ENCODE results near the gene CLIP1.

The CLIP1 gene

GRCh38 chr12:122230798-122231197, 191.7 kb downstream of the CLIP1 start:
- Mint-ChIP-seq H3K4me3 (no peak overlapping the region), H3K9me3 (no peaks in the 10 kb centered on the region), H3K4me1 (peaks cover 6 to 9% of the 10 kb centered on the region in 2 donors), H3K27me3 (no peaks in the 10 kb centered on the region), H3K27ac (no peak overlapping the region), H3K36me3 (peaks cover 34 to 55% of the 10 kb centered on the region in 2 donors)
- no peak for ATAC-seq (replicated peaks)
- DNase-seq: no peak

GRCh38 chr12:122228092-122228491, 194.4 kb downstream of the CLIP1 start:
- no peak for ATAC-seq (replicated peaks)
- DNase-seq: no peak
- Mint-ChIP-seq H3K9me3 (no peaks in the 10 kb centered on the region), H3K36me3 (peaks cover 33 to 55% of the 10 kb centered on the region in 2 donors), H3K27ac (no peak overlapping the region), H3K4me1 (peaks cover 17 to 25% of the 10 kb centered on the region in 2 donors), H3K4me3 (no peak overlapping the region), H3K27me3 (no peaks in the 10 kb centered on the region)

- Mint-ChIP-seq H3K36me3 (peaks cover 29 to 51% of the 10 kb centered on the region in 2 donors), H3K27ac (no peak overlapping the region), H3K9me3 (no peaks in the 10 kb centered on the region), H3K4me1 (peaks cover 20 to 25% of the 10 kb centered on the region in 2 donors), H3K4me3 (peak overlapping the region; percentile 65 to 99), H3K27me3 (no peaks in the 10 kb centered on the region)
- DNase-seq: no peak
- no peak for ATAC-seq (replicated peaks)
These were observed 195.1 kb downstream of the CLIP1 start for GRCh38 chr12:122227341-122227740.

- DNase-seq (no peak), ATAC-seq (replicated peaks) (peak in 1 of 2 donors; percentile 54)
- Mint-ChIP-seq H3K4me3 (peak overlapping the region; percentile 72 to 99), H3K9me3 (no peaks in the 10 kb centered on the region), H3K27ac (peak overlapping the region; percentile 42), H3K4me1 (peaks cover 22 to 32% of the 10 kb centered on the region in 2 donors), H3K27me3 (no peaks in the 10 kb centered on the region), H3K36me3 (peaks cover 31 to 52% of the 10 kb centered on the region in 2 donors)
These were observed 195.9 kb downstream of the CLIP1 start for GRCh38 chr12:122226366-122227125.

- peaks cover 24 to 51% of the 10 kb centered on the region in 2 donors for H3K36me3 Mint-ChIP-seq
- H3K9me3 Mint-ChIP-seq: no peaks in the 10 kb centered on the region
- H3K4me3 Mint-ChIP-seq: peak within 1 kb of the TSS; percentile 92 to 99
- DNase-seq (peak; percentile 100), ATAC-seq (replicated peaks) (peak; percentile 94 to 96)
- peaks cover 22 to 39% of the 10 kb centered on the region in 2 donors for H3K4me1 Mint-ChIP-seq
- H3K27ac Mint-ChIP-seq: peak within 1 kb of the TSS; percentile 98
- no peaks in the 10 kb centered on the region for H3K27me3 Mint-ChIP-seq
These were observed 196.6 kb downstream of the CLIP1 start, which contains the start of gene DIABLO for GRCh38 chr12:122225683-122226365. DIABLO (minus strand) TSS chr12:122226052; CDS start chr12:122226014, 38 bp downstream.

All from stimulated activated naive B cell treated with anti-CD40 and anti-IgM and Interleukin-4, amounts not matched to agents 10 μg/mL and 1 μg/mL and 100 μg/mL, for 72 hours (primary cell).